ENCODE data around the gene PDK4.

Gene PDK4

GRCh38 chr7:95596198-95597063, at the start of gene PDK4:
Gene PDK4, minus strand, starts transcription at chr7:95596516. Its CDS starts 223 bp downstream, at chr7:95596293.
- DNase-seq (ENCODE audit: low read depth) = no peak

- DNase-seq (ENCODE audit: low read depth) = no peak
These were observed 45.9 kb upstream of the PDK4 start for GRCh38 chr7:95642173-95642572.

GRCh38 chr7:95636140-95636940, 40.0 kb upstream of the PDK4 start:
- DNase-seq (ENCODE audit: low read depth) = no peak

- no peak for DNase-seq (ENCODE audit: low read depth)
These were observed 36.3 kb upstream of the PDK4 start for GRCh38 chr7:95632609-95633008.

GRCh38 chr7:95631527-95631926, 35.2 kb upstream of the PDK4 start:
- DNase-seq (ENCODE audit: low read depth) = no peak

- DNase-seq (ENCODE audit: low read depth) = no peak
These were observed 34.6 kb upstream of the PDK4 start for GRCh38 chr7:95630702-95631458.

GRCh38 chr7:95628831-95629439, 32.6 kb upstream of the PDK4 start:
- DNase-seq (ENCODE audit: low read depth) = no peak

- DNase-seq (ENCODE audit: low read depth) = no peak
These were observed 27.5 kb upstream of the PDK4 start for GRCh38 chr7:95623788-95624187.

- no peak for DNase-seq (ENCODE audit: low read depth)
These were observed 26.5 kb upstream of the PDK4 start for GRCh38 chr7:95622859-95623258.

- DNase-seq (ENCODE audit: low read depth) = no peak
These were observed 25.8 kb upstream of the PDK4 start for GRCh38 chr7:95622001-95622549.

GRCh38 chr7:95621404-95621803, 25.1 kb upstream of the PDK4 start:
- DNase-seq (ENCODE audit: low read depth) = no peak

GRCh38 chr7:95620631-95621030, 24.3 kb upstream of the PDK4 start:
- DNase-seq (ENCODE audit: low read depth) = no peak

GRCh38 chr7:95619921-95620320, 23.6 kb upstream of the PDK4 start:
- no peak for DNase-seq (ENCODE audit: low read depth)

GRCh38 chr7:95619517-95619916, 23.2 kb upstream of the PDK4 start:
- no peak for DNase-seq (ENCODE audit: low read depth)

- no peak for DNase-seq (ENCODE audit: low read depth)
These were observed 18.2 kb upstream of the PDK4 start for GRCh38 chr7:95614442-95614940.

- DNase-seq (ENCODE audit: low read depth) = no peak
These were observed 14.9 kb upstream of the PDK4 start for GRCh38 chr7:95611224-95611623.

- no peak for DNase-seq (ENCODE audit: low read depth)
These were observed 13.1 kb upstream of the PDK4 start for GRCh38 chr7:95609277-95609971.

GRCh38 chr7:95608359-95609173, 12.2 kb upstream of the PDK4 start:
- no peak for DNase-seq (ENCODE audit: low read depth)

GRCh38 chr7:95607561-95607960, 11.2 kb upstream of the PDK4 start:
- DNase-seq (ENCODE audit: low read depth) = no peak

- DNase-seq (ENCODE audit: low read depth) = no peak
These were observed 9.0 kb upstream of the PDK4 start for GRCh38 chr7:95605275-95605674.
